GM06990 (cell line): ENCODE results near the gene VILL.

Source experiments
- DNase-seq: peaks from one replicate; pipeline ENCODE4 v3.0.0-alpha.2; 2011; ENCODE audit not compliant: insufficient read length; ENCODE audit errors: extremely low read depth
- H3K27me3 ChIP-seq: replicated peaks from 2 replicates; pipeline ENCODE4 v1.6.0; 2011; ENCODE audit warnings: low read length; ENCODE audit not compliant: control insufficient read depth, insufficient read depth
- H3K36me3 ChIP-seq: 2 replicates; pipeline ENCODE4 v1.5.1; 2011; ENCODE audit warnings: low read length; ENCODE audit not compliant: control insufficient read depth, insufficient read depth
- H3K4me3 ChIP-seq: replicated peaks from 2 replicates; pipeline ENCODE4 v1.5.1; 2011; ENCODE audit warnings: low read depth, mild to moderate bottlenecking, control low read depth, low read length
- CTCF ChIP-seq: IDR thresholded peaks from 2 replicates; pipeline ENCODE4 v1.5.1; 2011; ENCODE audit warnings: low read length, control low read depth, mild to moderate bottlenecking, inconsistent platforms; ENCODE audit not compliant: insufficient read depth, poor library complexity, severe bottlenecking

Gene VILL

GRCh38 chr3:38015485-38015884 is 24.9 kb downstream of the VILL start:
- Histone ChIP-seq H3K4me3 (no peak overlapping the region), H3K27me3 (no peaks in the 10 kb centered on the region), H3K36me3 (no peaks in the 10 kb centered on the region)
- no peak for DNase-seq
- no peak for TF ChIP-seq CTCF

GRCh38 chr3:38015984-38016383 is 25.4 kb downstream of the VILL start:
- Histone ChIP-seq H3K27me3 (no peaks in the 10 kb centered on the region), H3K4me3 (no peak overlapping the region), H3K36me3 (no peaks in the 10 kb centered on the region)
- DNase-seq = no peak
- TF ChIP-seq CTCF = no peak

- Histone ChIP-seq H3K4me3 (no peak overlapping the region), H3K27me3 (no peaks in the 10 kb centered on the region), H3K36me3 (no peaks in the 10 kb centered on the region)
- no peak for DNase-seq
- TF ChIP-seq CTCF = no peak
Observed at GRCh38 chr3:38016410-38016809, 25.8 kb downstream of the VILL start.

- no peak for TF ChIP-seq CTCF
Observed at GRCh38 chr3:38016847-38017444, 26.4 kb downstream of the VILL start.

GRCh38 chr3:38017445-38018295 is 27.1 kb downstream of the VILL start:
- DNase-seq = no peak

More at GRCh38 chr3:38016847-38017444, 26.4 kb downstream of the VILL start:
- DNase-seq = no peak
- H3K4me3 ChIP-seq = no peak overlapping the region
- no peaks in the 10 kb centered on the region for H3K27me3 ChIP-seq
- no peaks in the 10 kb centered on the region for H3K36me3 ChIP-seq

More at GRCh38 chr3:38017445-38018295, 27.1 kb downstream of the VILL start:
- TF ChIP-seq CTCF = no peak
- H3K4me3 ChIP-seq = no peak overlapping the region
- H3K36me3 ChIP-seq = no peaks in the 10 kb centered on the region
- no peaks in the 10 kb centered on the region for H3K27me3 ChIP-seq
